AG04450 (cell line): ENCODE measurements around the gene PTH2. TPM values are rescaled to one million over a fixed set of nuclear protein-coding genes. Genes with fewer than 3 reads are reported as not detected.

Source experiments
- CTCF ChIA-PET: fragments of 300-600, 350-600 bp; formaldehyde crosslinking; extraction: SDS; loops from one replicate; lab custom pipeline; 2022; ENCODE audit warnings: antibody characterized with exemption, inconsistent platforms; lab: Charles Lee
- POLR2A ChIA-PET: fragments of 350-600 bp; formaldehyde crosslinking; extraction: SDS; loops from one replicate; lab custom pipeline; 2021; ENCODE audit warnings: antibody characterized with exemption, inconsistent platforms; lab: Yijun Ruan, JAX
- DNase-seq: peaks from one replicate; pipeline ENCODE4 v3.0.0-alpha.2; 2011; ENCODE audit warnings: low read depth, low spot score
- H3K27ac ChIP-seq: one replicate; pipeline ENCODE4 v1.5.1; 2012; ENCODE audit warnings: low read depth, low read length, control low read depth
- H3K27me3 ChIP-seq: one replicate; pipeline ENCODE4 v1.6.0; 2012; ENCODE audit warnings: low read length; ENCODE audit not compliant: control insufficient read depth, insufficient read depth
- H3K4me3 ChIP-seq: 2 replicates; pipeline ENCODE4 v1.5.1; 2011; ENCODE audit warnings: mild to moderate bottlenecking, low read depth, low read length, control low read depth
- H3K9me3 ChIP-seq: 2 replicates; pipeline ENCODE4 v1.5.1; 2012; ENCODE audit warnings: low read length; ENCODE audit not compliant: control insufficient read depth, insufficient read depth
- CTCF ChIP-seq: IDR thresholded peaks from 2 replicates; pipeline ENCODE4 v1.5.1; 2011; ENCODE audit warnings: low read depth, low read length, control low read depth, inconsistent platforms
- polyA plus RNA-seq: library from polyadenylated mRNA; depleted of rRNA; stranded (reverse); fragments of >200 nt; gene quantifications from 2 replicates; pipeline ENCODE4 v1.2.3, GENCODE V29; 2011

Gene PTH2
- polyA plus RNA-seq, 1 experiment, result not detected

GRCh38 chr19:49430172-49430677 lies 7.0 kb upstream of the PTH2 start:
- ChIA-PET POLR2A (no interaction called here), CTCF (no interaction called here)
- Histone ChIP-seq H3K9me3 (peaks cover 25% of the 10 kb centered on the region; the same call in 1 of the 2 replicates), H3K27me3 (peaks cover 98% of the 10 kb centered on the region), H3K4me3 (no peak overlapping the region), H3K27ac (no peak overlapping the region)
- DNase-seq, result no peak
- TF ChIP-seq CTCF, result no peak

- H3K9me3 ChIP-seq, result peaks cover 22% of the 10 kb centered on the region; the same call in 1 of the 2 replicates
- H3K27me3 ChIP-seq, result peaks cover 94% of the 10 kb centered on the region
- H3K4me3 ChIP-seq, result no peak overlapping the region
- CTCF ChIA-PET, result interaction anchor here (0.5 kb wide), 1 partner anchor 334 kb away, joined by 3 read pairs; no protein-coding TSS in a partner anchor
- TF ChIP-seq CTCF, result no peak
- H3K27ac ChIP-seq, result no peak overlapping the region
- DNase-seq, result no peak
- POLR2A ChIA-PET, result interaction anchor here (1.1 kb wide), 1 partner anchor 14 kb away, joined by 7 read pairs; no protein-coding TSS in a partner anchor
Observed at GRCh38 chr19:49428547-49429451, 5.6 kb upstream of the PTH2 start.

- H3K4me3 ChIP-seq, result no peak overlapping the region
- ChIA-PET POLR2A (interaction anchor here (1.1 kb wide), 1 partner anchor 15 kb away, joined by 7 read pairs; no protein-coding TSS in a partner anchor), CTCF (interaction anchor here (0.5 kb wide), 1 partner anchor 333 kb away, joined by 3 read pairs; no protein-coding TSS in a partner anchor)
- H3K27me3 ChIP-seq, result peaks cover 94% of the 10 kb centered on the region
- H3K27ac ChIP-seq, result no peak overlapping the region
- DNase-seq, result no peak
- no peak for TF ChIP-seq CTCF
- peaks cover 22% of the 10 kb centered on the region; the same call in 1 of the 2 replicates for H3K9me3 ChIP-seq
Observed at GRCh38 chr19:49427855-49428546, 4.8 kb upstream of the PTH2 start.

GRCh38 chr19:49427339-49427738 lies 4.1 kb upstream of the PTH2 start:
- ChIA-PET POLR2A (no interaction called here), CTCF (interaction anchor here (1.6 kb wide), 1 partner anchor 126 kb away, joined by 4 read pairs; no protein-coding TSS in a partner anchor)
- Histone ChIP-seq H3K4me3 (no peak overlapping the region), H3K27ac (no peak overlapping the region), H3K27me3 (peaks cover 93% of the 10 kb centered on the region), H3K9me3 (peaks cover 18% of the 10 kb centered on the region; the same call in 1 of the 2 replicates)
- no peak for TF ChIP-seq CTCF
- DNase-seq, result no peak
